ENCODE results near the gene PA2G4. TPM values are rescaled to one million over a fixed set of nuclear protein-coding genes. Genes with fewer than 3 reads are reported as not detected.

The PA2G4 gene
- total and polyA plus RNA-seq, 10 of the 15 experiments (the other 5 are each of a cell fraction or from before 2014, with no cell fraction given), result 148 to 514 (median 406) TPM

- peaks cover 28% of the 10 kb centered on the region for H3K79me2 ChIP-seq (ENCODE audit: control insufficient read depth, insufficient read depth, low read length)
These were observed 17.0 kb downstream of the PA2G4 start for GRCh38 chr12:56121204-56121870.

More at GRCh38 chr12:56121204-56121870, 17.0 kb downstream of the PA2G4 start:
- DNase-seq (ENCODE audit: low read depth, low spot score) (no peak), ATAC-seq (no peak), FAIRE-seq (no peak)
- no TSS peak for BruUV-seq (replicated peaks)
- Histone ChIP-seq H3K27me3 (replicated peaks in 1 of 2; ENCODE audit: control insufficient read depth in 2 of 2, insufficient read depth in 2 of 2, low read length in 1 of 2) (no peaks in the 10 kb centered on the region), H3K4me3 (no peak overlapping the region), H3K4me2 (ENCODE audit: control insufficient read depth, insufficient read depth) (no peak overlapping the region), H3K9ac (ENCODE audit: control insufficient read depth, insufficient read depth, low read length) (no peak overlapping the region), H2AFZ (ENCODE audit: control insufficient read depth, low read depth, low read length) (no peak overlapping the region), H3K9me3 (replicated peaks; ENCODE audit: control insufficient read depth, insufficient read depth, low read length) (no peaks in the 10 kb centered on the region), H3K27ac (ENCODE audit: control insufficient read depth, insufficient read depth) (no peak overlapping the region), H3K36me3 (ENCODE audit: control insufficient read depth in 2 of 2, insufficient read depth in 2 of 2, low read length in 1 of 2) (no peaks in the 10 kb centered on the region), H3K4me1 (ENCODE audit: control insufficient read depth, insufficient read depth, low read length) (peaks cover 20% of the 10 kb centered on the region), H4K20me1 (ENCODE audit: control insufficient read depth, insufficient read depth) (no peaks in the 10 kb centered on the region)
- 84% methylated on average over 11 of the region's 11 CpGs for WGBS (ENCODE audit: insufficient coverage, insufficient replicate concordance, low lambda C conversion rate, missing lambda C conversion rate)
- CTCF ChIA-PET, result no interaction called here
- intact Hi-C loops (cut with micrococcal nuclease; ENCODE audit: unreplicated experiment), result loop anchor here (10.0 kb wide), 1 partner anchor 523 kb away; the partner anchor contains the start of gene ATP5F1B
- in situ Hi-C loops (cut with MboI), result loop anchor here (5.0 kb wide), 1 partner anchor 341 kb away; no protein-coding TSS in a partner anchor
- TF ChIP-seq KAT2A (conservative IDR thresholded peaks at IDR 0.05; ENCODE audit: control insufficient read depth, low read depth, low read length) (no peak), ETV6 (conservative IDR thresholded peaks at IDR 0.05 in 1 of 2, IDR thresholded peaks at IDR 0.05 in 1 of 2; ENCODE audit: borderline replicate concordance in 1 of 2, low read depth in 1 of 2) (no peak), ZBTB40 (IDR thresholded peaks at IDR 0.05; ENCODE audit: borderline replicate concordance) (no peak), SREBF1 (IDR thresholded peaks at IDR 0.05; ENCODE audit: low read length) (no peak), POLR2A (IDR thresholded peaks at IDR 0.05; ENCODE audit: low read depth, low read length) (no peak), BCL11A (IDR thresholded peaks at IDR 0.05; ENCODE audit: low read depth, low read length) (no peak), WRNIP1 (IDR thresholded peaks at IDR 0.05; ENCODE audit: borderline replicate concordance, low read depth, low read length) (no peak), KDM1A (IDR thresholded peaks at IDR 0.05; ENCODE audit: borderline replicate concordance) (no peak), HDGF (IDR thresholded peaks at IDR 0.05) (no peak), SIN3A (IDR thresholded peaks at IDR 0.05; ENCODE audit: low read depth, low read length) (no peak), RAD21 (IDR thresholded peaks at IDR 0.05; ENCODE audit: insufficient read depth, low read depth, low read length) (no peak), MXI1 (IDR thresholded peaks at IDR 0.05; ENCODE audit: low read depth, low read length) (no peak), RBBP5 (conservative IDR thresholded peaks at IDR 0.05) (no peak)
- TF ChIP-seq, protein P1, sequence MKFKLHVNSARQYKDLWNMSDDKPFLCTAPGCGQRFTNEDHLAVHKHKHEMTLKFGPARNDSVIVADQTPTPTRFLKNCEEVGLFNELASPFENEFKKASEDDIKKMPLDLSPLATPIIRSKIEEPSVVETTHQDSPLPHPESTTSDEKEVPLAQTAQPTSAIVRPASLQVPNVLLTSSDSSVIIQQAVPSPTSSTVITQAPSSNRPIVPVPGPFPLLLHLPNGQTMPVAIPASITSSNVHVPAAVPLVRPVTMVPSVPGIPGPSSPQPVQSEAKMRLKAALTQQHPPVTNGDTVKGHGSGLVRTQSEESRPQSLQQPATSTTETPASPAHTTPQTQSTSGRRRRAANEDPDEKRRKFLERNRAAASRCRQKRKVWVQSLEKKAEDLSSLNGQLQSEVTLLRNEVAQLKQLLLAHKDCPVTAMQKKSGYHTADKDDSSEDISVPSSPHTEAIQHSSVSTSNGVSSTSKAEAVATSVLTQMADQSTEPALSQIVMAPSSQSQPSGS (IDR thresholded peaks at IDR 0.05; ENCODE audit: low read length), result no peak
- RAD21 ChIA-PET (ENCODE audit: unreplicated experiment), result interaction anchor here (0.9 kb wide), 1 partner anchor 67 kb away, joined by 3 read pairs; no protein-coding TSS in a partner anchor
- POLR2A ChIA-PET, result interaction anchor here (0.6 kb wide), 2 partner anchors 86 to 126 kb away, joined by 5 to 7 read pairs; no protein-coding TSS in a partner anchor
- SMC1A ChIA-PET (ENCODE audit: uncharacterized antibody, unreplicated experiment), result no interaction called here
